NCI-H2196 (cell line): ENCODE results near the gene TMEM165.

Experiments
- DNase-seq: peaks from one replicate; lab custom pipeline; 2025; ENCODE audit not compliant: unreplicated experiment; lab: John Stamatoyannopoulos, UW

TMEM165 gene

GRCh38 chr4:55447108-55447708 is 51.5 kb downstream of the TMEM165 start:
- DNase-seq: no peak

- DNase-seq: no peak
These were observed 52.1 kb downstream of the TMEM165 start for GRCh38 chr4:55447831-55448230.

- no peak for DNase-seq
These were observed 54.8 kb downstream of the TMEM165 start for GRCh38 chr4:55450566-55450965.

GRCh38 chr4:55458164-55458563 is 62.4 kb downstream of the TMEM165 start:
- DNase-seq: no peak

- no peak for DNase-seq
These were observed 62.9 kb downstream of the TMEM165 start for GRCh38 chr4:55458611-55459010.

GRCh38 chr4:55466001-55466400 is 70.2 kb downstream of the TMEM165 start:
- DNase-seq: no peak

GRCh38 chr4:55468724-55469123 is 73.0 kb downstream of the TMEM165 start:
- DNase-seq: no peak

- DNase-seq: no peak
These were observed 74.2 kb downstream of the TMEM165 start for GRCh38 chr4:55469979-55470378.
